Measurements from ENCODE around the gene TNNC2. TPM values are rescaled to one million over a fixed set of nuclear protein-coding genes. Genes with fewer than 3 reads are reported as not detected.
A peak's percentile ranks its signal among the peaks of the same experiment; 100 is the strongest.

Gene TNNC2
- total RNA-seq, 1 donor from 2014 or later: not detected

GRCh38 chr20:45861221-45862075 is 34.3 kb upstream of the TNNC2 start:
- Mint-ChIP-seq H3K4me1 (ENCODE audit: unreplicated experiment) (peaks cover 12% of the 10 kb centered on the region), H3K36me3 (ENCODE audit: low read depth, unreplicated experiment) (peaks cover 7% of the 10 kb centered on the region), H3K27me3 (ENCODE audit: unreplicated experiment) (peaks cover 4% of the 10 kb centered on the region), H3K9me3 (ENCODE audit: unreplicated experiment) (no peaks in the 10 kb centered on the region), H3K27ac (ENCODE audit: unreplicated experiment) (no peak overlapping the region), H3K4me3 (ENCODE audit: unreplicated experiment) (no peak overlapping the region)
- no peak for TF ChIP-seq CTCF (IDR thresholded peaks at IDR 0.05; ENCODE audit: unreplicated experiment)
- no peak for DNase-seq (ENCODE audit: low spot score)

- DNase-seq (ENCODE audit: low spot score): no peak
- Mint-ChIP-seq H3K4me1 (ENCODE audit: unreplicated experiment) (peaks cover 18% of the 10 kb centered on the region), H3K4me3 (ENCODE audit: unreplicated experiment) (no peak overlapping the region), H3K9me3 (ENCODE audit: unreplicated experiment) (no peaks in the 10 kb centered on the region), H3K27ac (ENCODE audit: unreplicated experiment) (no peak overlapping the region), H3K27me3 (ENCODE audit: unreplicated experiment) (peaks cover 4% of the 10 kb centered on the region), H3K36me3 (ENCODE audit: low read depth, unreplicated experiment) (peaks cover 7% of the 10 kb centered on the region)
- TF ChIP-seq CTCF (IDR thresholded peaks at IDR 0.05; ENCODE audit: unreplicated experiment): no peak
These were observed 33.6 kb upstream of the TNNC2 start for GRCh38 chr20:45860560-45861220.

GRCh38 chr20:45859916-45860315 is 32.8 kb upstream of the TNNC2 start:
- H3K9me3 Mint-ChIP-seq (ENCODE audit: unreplicated experiment): no peaks in the 10 kb centered on the region
- H3K4me3 Mint-ChIP-seq (ENCODE audit: unreplicated experiment): no peak overlapping the region
- TF ChIP-seq CTCF (IDR thresholded peaks at IDR 0.05; ENCODE audit: unreplicated experiment): no peak
- no peak overlapping the region for H3K27ac Mint-ChIP-seq (ENCODE audit: unreplicated experiment)
- no peak for DNase-seq (ENCODE audit: low spot score)
- peaks cover 18% of the 10 kb centered on the region for H3K4me1 Mint-ChIP-seq (ENCODE audit: unreplicated experiment)
- H3K27me3 Mint-ChIP-seq (ENCODE audit: unreplicated experiment): peaks cover 4% of the 10 kb centered on the region
- H3K36me3 Mint-ChIP-seq (ENCODE audit: low read depth, unreplicated experiment): peaks cover 7% of the 10 kb centered on the region

GRCh38 chr20:45857882-45858216 is 30.7 kb upstream of the TNNC2 start:
- TF ChIP-seq CTCF (IDR thresholded peaks at IDR 0.05; ENCODE audit: unreplicated experiment): no peak
- Mint-ChIP-seq H3K27ac (ENCODE audit: unreplicated experiment) (peak overlapping the region; percentile 95), H3K36me3 (ENCODE audit: low read depth, unreplicated experiment) (peaks cover 4% of the 10 kb centered on the region), H3K9me3 (ENCODE audit: unreplicated experiment) (no peaks in the 10 kb centered on the region), H3K4me3 (ENCODE audit: unreplicated experiment) (peak overlapping the region; percentile 95), H3K4me1 (ENCODE audit: unreplicated experiment) (peaks cover 18% of the 10 kb centered on the region), H3K27me3 (ENCODE audit: unreplicated experiment) (peaks cover 4% of the 10 kb centered on the region)
- DNase-seq (ENCODE audit: low spot score): no peak

Data from endothelial cell (in vitro differentiated cells).